OCI-LY1 (cell line): Measurements from ENCODE around the gene SLC35F3.

Experiments
- H2AFZ ChIP-seq: fragments of 200-600 bp; sonication (generic), shearing (Covaris generic); 2 replicates; pipeline ENCODE4 v1.6.0; 2014; ENCODE audit warnings: antibody characterized with exemption, mild to moderate bottlenecking, low read length
- H3F3A ChIP-seq: fragments of 200-600 bp; sonication (generic), shearing (Covaris generic); 2 replicates; pipeline ENCODE4 v1.6.0; 2014; ENCODE audit warnings: mild to moderate bottlenecking, antibody characterized with exemption, low read length, moderate library complexity; ENCODE audit not compliant: insufficient read depth
- H3K27ac ChIP-seq: fragments of 200-600 bp; sonication (generic); 2 replicates; pipeline ENCODE4 v1.5.1; 2014; ENCODE audit warnings: low read length, mixed run types, mild to moderate bottlenecking, low read depth; ENCODE audit not compliant: poor library complexity, severe bottlenecking
- H3K27me3 ChIP-seq: fragments of 200-600 bp; sonication (generic); 2 replicates; pipeline ENCODE4 v1.6.0; 2014; ENCODE audit warnings: antibody characterized with exemption, mild to moderate bottlenecking, low read length, moderate library complexity; ENCODE audit not compliant: insufficient read depth
- H3K36me3 ChIP-seq: fragments of 200-600 bp; sonication (generic); 2 replicates; pipeline ENCODE4 v1.6.1; 2014; ENCODE audit warnings: mild to moderate bottlenecking, antibody characterized with exemption, low read length, moderate library complexity, mixed read lengths; ENCODE audit not compliant: insufficient read depth
- H3K4me1 ChIP-seq: fragments of 200-600 bp; sonication (generic); 2 replicates; pipeline ENCODE4 v1.5.1; 2014; ENCODE audit warnings: mild to moderate bottlenecking, low read length, moderate library complexity; ENCODE audit not compliant: insufficient read depth, severe bottlenecking
- H3K4me2 ChIP-seq: fragments of 200-600 bp; sonication (generic), shearing (Covaris generic); 2 replicates; pipeline ENCODE4 v1.6.1; 2014; ENCODE audit warnings: low read length
- H3K4me3 ChIP-seq: fragments of 200-600 bp; sonication (generic); 2 replicates; pipeline ENCODE4 v1.5.1; 2014; ENCODE audit warnings: low read length, low read depth, mild to moderate bottlenecking, mixed read lengths; ENCODE audit not compliant: poor library complexity, severe bottlenecking
- H3K79me2 ChIP-seq: fragments of 200-600 bp; shearing (Covaris generic); 2 replicates; pipeline ENCODE4 v1.6.1; 2016; ENCODE audit warnings: mixed run types, low read length, mixed read lengths; ENCODE audit not compliant: insufficient read depth
- H3K9ac ChIP-seq: fragments of 200-600 bp; sonication (generic), shearing (Covaris generic); 2 replicates; pipeline ENCODE4 v1.6.1; 2014; ENCODE audit warnings: mild to moderate bottlenecking, low read length, mixed read lengths
- H3K9me2 ChIP-seq: fragments of 200-600 bp; sonication (generic), shearing (Covaris generic); 2 replicates; pipeline ENCODE4 v1.6.1; 2014; ENCODE audit warnings: low read depth, mild to moderate bottlenecking, low read length, mixed read lengths
- H3K9me3 ChIP-seq: fragments of 200-600 bp; shearing (Covaris generic); 2 replicates; pipeline ENCODE4 v1.6.1; 2014; ENCODE audit warnings: low read length, mixed read lengths
- H4K20me1 ChIP-seq: fragments of 200-600 bp; sonication (generic), shearing (Covaris generic); 2 replicates; pipeline ENCODE4 v1.6.0; 2016; ENCODE audit warnings: mild to moderate bottlenecking, low read length; ENCODE audit not compliant: insufficient read depth
- CTCF ChIP-seq: fragments of 200-600 bp; sonication (generic), shearing (Covaris generic); IDR thresholded peaks from 2 replicates; pipeline ENCODE4 v1.5.1; 2017; ENCODE audit warnings: mild to moderate bottlenecking, antibody characterized with exemption, low read length, moderate library complexity, mixed read lengths
- EZH2 ChIP-seq: fragments of 200-600 bp; sonication (generic), shearing (Covaris generic); IDR thresholded peaks from 2 replicates; pipeline ENCODE4 v1.8.0; 2017; ENCODE audit warnings: borderline replicate concordance, mixed run types, mild to moderate bottlenecking, antibody characterized with exemption, low read length, moderate library complexity, mixed read lengths

The SLC35F3 gene

DNA sequence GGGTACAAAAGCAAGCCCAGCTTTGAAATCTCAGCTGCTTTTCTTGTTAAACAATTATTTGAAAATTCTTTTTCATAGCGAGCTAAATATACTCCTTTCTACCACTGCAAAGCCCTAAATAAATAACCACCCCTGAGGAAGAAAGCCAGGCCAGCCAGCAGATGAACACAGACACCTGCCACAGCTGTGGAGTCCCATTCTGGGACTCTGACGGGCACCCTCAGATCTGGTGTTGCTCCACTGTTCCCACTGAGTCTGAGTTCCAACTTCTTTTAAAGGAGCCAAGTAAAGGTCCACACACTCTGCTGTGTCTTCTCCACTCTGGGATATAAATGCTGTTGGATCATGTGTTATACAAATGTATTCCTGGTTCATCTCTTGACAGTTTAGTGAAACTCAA is 391.1 kb downstream of the SLC35F3 start:
- H3K4me3 ChIP-seq, result no peak overlapping the region
- H3K4me1 ChIP-seq, result no peaks in the 10 kb centered on the region
- H3K4me2 ChIP-seq, result no peak overlapping the region
- H3K36me3 ChIP-seq, result no peaks in the 10 kb centered on the region
- no peaks in the 10 kb centered on the region for H3K9me3 ChIP-seq
- no peaks in the 10 kb centered on the region for H3K9me2 ChIP-seq
- H3K9ac ChIP-seq, result no peak overlapping the region
- no peaks in the 10 kb centered on the region for H3F3A ChIP-seq
- H4K20me1 ChIP-seq, result no peaks in the 10 kb centered on the region
- H3K27me3 ChIP-seq, result no peaks in the 10 kb centered on the region; the same call in 1 of the 2 replicates
- no peaks in the 10 kb centered on the region for H3K79me2 ChIP-seq
- no peak overlapping the region for H2AFZ ChIP-seq
- H3K27ac ChIP-seq, result no peak overlapping the region
- TF ChIP-seq EZH2 (no peak), CTCF (no peak)

DNA sequence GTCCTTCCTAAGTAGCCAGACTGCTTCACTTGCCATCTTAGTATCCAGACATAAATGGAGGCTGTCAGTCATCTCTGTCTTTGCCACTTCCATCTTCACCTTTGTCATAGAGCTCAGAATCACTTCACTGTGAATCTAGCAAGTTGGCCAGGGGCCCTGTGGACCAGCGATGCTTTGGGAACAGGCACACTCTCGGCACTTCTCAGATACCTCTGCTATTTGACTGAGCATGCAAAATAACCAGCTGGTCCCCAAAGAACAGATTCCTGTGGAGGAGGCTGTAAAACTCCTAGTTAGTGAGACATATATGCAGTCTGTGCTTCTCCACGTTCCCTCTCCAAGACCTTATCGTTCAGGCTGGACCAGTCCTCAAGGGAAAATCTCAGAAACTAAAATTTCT is 392.0 kb downstream of the SLC35F3 start:
- Histone ChIP-seq H3K27me3 (no peaks in the 10 kb centered on the region; the same call in 1 of the 2 replicates), H3K9me2 (no peaks in the 10 kb centered on the region), H3K36me3 (no peaks in the 10 kb centered on the region), H2AFZ (no peak overlapping the region), H3K4me2 (no peak overlapping the region), H3K4me1 (no peaks in the 10 kb centered on the region), H3K4me3 (no peak overlapping the region), H3K9me3 (no peaks in the 10 kb centered on the region), H3K9ac (no peak overlapping the region), H4K20me1 (no peaks in the 10 kb centered on the region), H3K27ac (no peak overlapping the region), H3K79me2 (no peaks in the 10 kb centered on the region), H3F3A (no peaks in the 10 kb centered on the region)
- TF ChIP-seq CTCF, result no peak
- no peak for TF ChIP-seq EZH2

- TF ChIP-seq EZH2 (no peak), CTCF (no peak)
- H3K4me2 ChIP-seq, result no peak overlapping the region
- H2AFZ ChIP-seq, result no peak overlapping the region
- H3K9me2 ChIP-seq, result no peaks in the 10 kb centered on the region
- no peaks in the 10 kb centered on the region for H3K4me1 ChIP-seq
- no peak overlapping the region for H3K9ac ChIP-seq
- no peaks in the 10 kb centered on the region for H3K9me3 ChIP-seq
- H3F3A ChIP-seq, result no peaks in the 10 kb centered on the region
- H3K27ac ChIP-seq, result no peak overlapping the region
- H3K36me3 ChIP-seq, result no peaks in the 10 kb centered on the region
- H3K79me2 ChIP-seq, result no peaks in the 10 kb centered on the region
- H3K4me3 ChIP-seq, result no peak overlapping the region
- H3K27me3 ChIP-seq, result no peaks in the 10 kb centered on the region; the same call in 1 of the 2 replicates
- H4K20me1 ChIP-seq, result no peaks in the 10 kb centered on the region
Measured at GRCh38 chr1:234297668-234298067, 393.2 kb downstream of the SLC35F3 start.
